ENCODE data around the gene WNT10A.

The WNT10A gene

GRCh38 chr2:218880102-218880858 lies at the start of gene WNT10A:
Gene WNT10A (plus strand): TSS chr2:218880852. CDS start chr2:218880996, 144 bp downstream.
- TF ChIP-seq CTCF (IDR thresholded peaks at IDR 0.05), result no peak
- Histone ChIP-seq H3K4me1 (ENCODE audit: control insufficient read depth in 1 of 2, insufficient read depth in 1 of 2, low read depth in 1 of 2, low read length in 1 of 2) (peaks cover 0 to 3% of the 10 kb centered on the region in 2 experiments), H3K36me3 (no peaks in the 10 kb centered on the region), H3K27me3 (peaks cover 100% of the 10 kb centered on the region), H3K4me3 (ENCODE audit: low read depth in 1 of 2, low read length in 1 of 2) (no peak within 1 kb of the TSS), H3K27ac (no peak within 1 kb of the TSS), H3K9me3 (no peaks in the 10 kb centered on the region)

GRCh38 chr2:218831378-218831990 lies 49.2 kb upstream of the WNT10A start, which contains the start of gene PRKAG3:
Gene PRKAG3 (minus strand): TSS chr2:218831803.
- no peak within 1 kb of the TSS for H3K4me3 ChIP-seq (ENCODE audit: low read depth in 1 of 2, low read length in 1 of 2)
- H3K27me3 ChIP-seq, result peaks cover 60% of the 10 kb centered on the region
- H3K9me3 ChIP-seq, result no peaks in the 10 kb centered on the region
- no peaks in the 10 kb centered on the region for H3K36me3 ChIP-seq
- H3K4me1 ChIP-seq (ENCODE audit: control insufficient read depth in 1 of 2, insufficient read depth in 1 of 2, low read depth in 1 of 2, low read length in 1 of 2), result peaks cover 9 to 11% of the 10 kb centered on the region in 2 experiments
- no peak for TF ChIP-seq CTCF (IDR thresholded peaks at IDR 0.05)
- no peak within 1 kb of the TSS for H3K27ac ChIP-seq

- Histone ChIP-seq H3K27me3 (peaks cover 58% of the 10 kb centered on the region), H3K9me3 (no peaks in the 10 kb centered on the region), H3K36me3 (no peaks in the 10 kb centered on the region), H3K4me1 (ENCODE audit: control insufficient read depth in 1 of 2, insufficient read depth in 1 of 2, low read depth in 1 of 2, low read length in 1 of 2) (peaks cover 9 to 11% of the 10 kb centered on the region in 2 experiments), H3K27ac (no peak overlapping the region), H3K4me3 (ENCODE audit: low read depth in 1 of 2, low read length in 1 of 2) (no peak overlapping the region)
- no peak for TF ChIP-seq CTCF (IDR thresholded peaks at IDR 0.05)
Observed at GRCh38 chr2:218832081-218832480, 48.6 kb upstream of the WNT10A start.

GRCh38 chr2:218832520-218832919 lies 48.1 kb upstream of the WNT10A start:
- no peak overlapping the region for H3K27ac ChIP-seq
- no peak for TF ChIP-seq CTCF (IDR thresholded peaks at IDR 0.05)
- no peaks in the 10 kb centered on the region for H3K9me3 ChIP-seq
- peaks cover 55% of the 10 kb centered on the region for H3K27me3 ChIP-seq
- peaks cover 9 to 11% of the 10 kb centered on the region in 2 experiments for H3K4me1 ChIP-seq (ENCODE audit: control insufficient read depth in 1 of 2, insufficient read depth in 1 of 2, low read depth in 1 of 2, low read length in 1 of 2)
- H3K4me3 ChIP-seq (ENCODE audit: low read depth in 1 of 2, low read length in 1 of 2), result no peak overlapping the region
- H3K36me3 ChIP-seq, result no peaks in the 10 kb centered on the region

- Histone ChIP-seq H3K9me3 (no peaks in the 10 kb centered on the region), H3K4me1 (ENCODE audit: control insufficient read depth in 1 of 2, insufficient read depth in 1 of 2, low read depth in 1 of 2, low read length in 1 of 2) (peaks cover 9 to 11% of the 10 kb centered on the region in 2 experiments), H3K4me3 (ENCODE audit: low read depth in 1 of 2, low read length in 1 of 2) (no peak overlapping the region), H3K27ac (no peak overlapping the region), H3K36me3 (no peaks in the 10 kb centered on the region), H3K27me3 (peaks cover 51% of the 10 kb centered on the region)
- no peak for TF ChIP-seq CTCF (IDR thresholded peaks at IDR 0.05)
Observed at GRCh38 chr2:218833023-218833609, 47.5 kb upstream of the WNT10A start.
